KMS-11 (cell line): Measurements from ENCODE around the gene SLC8B1.

Experiments used
- H2AFZ ChIP-seq: fragments of 200-600 bp; sonication (generic); 2 replicates; pipeline ENCODE4 v1.6.1; 2016; ENCODE audit warnings: antibody characterized with exemption, mixed run types, low read depth
- H3K27ac ChIP-seq: fragments of 200-600 bp; sonication (generic); 2 replicates; pipeline ENCODE4 v1.6.1; 2016; ENCODE audit warnings: mild to moderate bottlenecking, mixed run types
- H3K27me3 ChIP-seq: fragments of 200-600 bp; sonication (generic); 2 replicates; pipeline ENCODE4 v1.6.1; 2017; ENCODE audit warnings: mild to moderate bottlenecking, low read depth, mixed run types, moderate library complexity; ENCODE audit not compliant: insufficient read depth
- H3K36me3 ChIP-seq: fragments of 200-600 bp; sonication (generic); 2 replicates; pipeline ENCODE4 v1.6.1; 2017; ENCODE audit warnings: mild to moderate bottlenecking, mixed run types; ENCODE audit not compliant: insufficient read depth
- H3K4me1 ChIP-seq: fragments of 200-600 bp; sonication (generic); 2 replicates; pipeline ENCODE4 v1.6.1; 2016; ENCODE audit warnings: mild to moderate bottlenecking, low read depth, mixed run types; ENCODE audit not compliant: poor library complexity, severe bottlenecking
- H3K4me2 ChIP-seq: fragments of 200-600 bp; sonication (generic); 2 replicates; pipeline ENCODE4 v1.7.0; 2016; ENCODE audit warnings: mild to moderate bottlenecking, mixed run types
- H3K4me3 ChIP-seq: fragments of 200-600 bp; sonication (generic); IDR thresholded peaks from 2 replicates; pipeline ENCODE4 v1.6.1; 2017; ENCODE audit warnings: low read depth, low read length, mixed read lengths; ENCODE audit not compliant: insufficient read depth
- H3K79me2 ChIP-seq: fragments of 200-600 bp; sonication (generic); 2 replicates; pipeline ENCODE4 v1.6.1; 2016; ENCODE audit warnings: low read depth, mixed run types; ENCODE audit not compliant: insufficient read depth
- H3K9ac ChIP-seq: fragments of 200-600 bp; sonication (generic); 2 replicates; pipeline ENCODE4 v1.6.1; 2016; ENCODE audit warnings: mild to moderate bottlenecking, mixed run types
- H4K20me1 ChIP-seq: fragments of 200-600 bp; sonication (generic); 2 replicates; pipeline ENCODE4 v1.6.1; 2016; ENCODE audit warnings: mild to moderate bottlenecking, mixed run types; ENCODE audit not compliant: insufficient read depth
- TF ChIP-seq, protein P1 (sequence below): fragments of 200-600 bp; sonication (generic); conservative IDR thresholded peaks from 2 replicates; pipeline ENCODE4 v1.6.1; 2017; ENCODE audit warnings: low read depth, mild to moderate bottlenecking, antibody characterized with exemption, low read length, moderate library complexity, mixed read lengths

SLC8B1 gene

GRCh38 chr12:113302886-113303640 lies 31.8 kb downstream of the SLC8B1 start:
- no peak overlapping the region for H2AFZ ChIP-seq
- H3K9ac ChIP-seq: no peak overlapping the region
- no peaks in the 10 kb centered on the region for H3K4me1 ChIP-seq
- H3K4me3 ChIP-seq: no peak overlapping the region
- no peaks in the 10 kb centered on the region for H4K20me1 ChIP-seq
- H3K27me3 ChIP-seq: no peaks in the 10 kb centered on the region
- TF ChIP-seq, protein P1, sequence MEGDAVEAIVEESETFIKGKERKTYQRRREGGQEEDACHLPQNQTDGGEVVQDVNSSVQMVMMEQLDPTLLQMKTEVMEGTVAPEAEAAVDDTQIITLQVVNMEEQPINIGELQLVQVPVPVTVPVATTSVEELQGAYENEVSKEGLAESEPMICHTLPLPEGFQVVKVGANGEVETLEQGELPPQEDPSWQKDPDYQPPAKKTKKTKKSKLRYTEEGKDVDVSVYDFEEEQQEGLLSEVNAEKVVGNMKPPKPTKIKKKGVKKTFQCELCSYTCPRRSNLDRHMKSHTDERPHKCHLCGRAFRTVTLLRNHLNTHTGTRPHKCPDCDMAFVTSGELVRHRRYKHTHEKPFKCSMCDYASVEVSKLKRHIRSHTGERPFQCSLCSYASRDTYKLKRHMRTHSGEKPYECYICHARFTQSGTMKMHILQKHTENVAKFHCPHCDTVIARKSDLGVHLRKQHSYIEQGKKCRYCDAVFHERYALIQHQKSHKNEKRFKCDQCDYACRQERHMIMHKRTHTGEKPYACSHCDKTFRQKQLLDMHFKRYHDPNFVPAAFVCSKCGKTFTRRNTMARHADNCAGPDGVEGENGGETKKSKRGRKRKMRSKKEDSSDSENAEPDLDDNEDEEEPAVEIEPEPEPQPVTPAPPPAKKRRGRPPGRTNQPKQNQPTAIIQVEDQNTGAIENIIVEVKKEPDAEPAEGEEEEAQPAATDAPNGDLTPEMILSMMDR: no peak
- no peak overlapping the region for H3K4me2 ChIP-seq
- no peaks in the 10 kb centered on the region for H3K79me2 ChIP-seq
- no peak overlapping the region for H3K27ac ChIP-seq
- no peaks in the 10 kb centered on the region for H3K36me3 ChIP-seq

DNA sequence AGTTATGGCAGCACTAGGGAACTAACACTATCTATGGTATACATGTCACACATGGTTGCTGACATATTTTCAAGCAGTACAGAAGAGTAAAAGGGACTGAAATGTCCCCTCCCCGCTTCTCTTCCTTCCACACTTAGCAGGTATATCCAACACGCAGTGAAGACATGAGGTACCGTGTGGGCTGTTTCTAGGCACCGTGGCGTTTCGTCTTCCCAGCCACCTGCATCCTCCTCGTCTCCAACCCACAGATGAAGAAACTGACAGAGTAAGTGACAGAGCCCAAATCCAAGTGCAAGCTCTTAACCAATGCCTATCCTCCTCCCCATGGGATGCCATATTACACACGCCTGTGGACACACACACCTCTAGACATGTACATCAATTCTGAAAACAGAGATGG lies 32.4 kb downstream of the SLC8B1 start:
- Histone ChIP-seq H3K4me1 (no peaks in the 10 kb centered on the region), H3K36me3 (no peaks in the 10 kb centered on the region), H3K79me2 (no peaks in the 10 kb centered on the region), H3K27ac (no peak overlapping the region), H3K4me3 (no peak overlapping the region), H2AFZ (no peak overlapping the region), H4K20me1 (no peaks in the 10 kb centered on the region), H3K9ac (no peak overlapping the region), H3K27me3 (no peaks in the 10 kb centered on the region), H3K4me2 (no peak overlapping the region)
- TF ChIP-seq, protein P1: no peak

- no peaks in the 10 kb centered on the region for H3K79me2 ChIP-seq
- TF ChIP-seq, protein P1: no peak
- no peak overlapping the region for H2AFZ ChIP-seq
- no peak overlapping the region for H3K4me2 ChIP-seq
- H3K9ac ChIP-seq: no peak overlapping the region
- H3K27ac ChIP-seq: no peak overlapping the region
- no peak overlapping the region for H3K4me3 ChIP-seq
- H4K20me1 ChIP-seq: no peaks in the 10 kb centered on the region
- H3K36me3 ChIP-seq: no peaks in the 10 kb centered on the region
- H3K4me1 ChIP-seq: no peaks in the 10 kb centered on the region
- H3K27me3 ChIP-seq: no peaks in the 10 kb centered on the region
Observed at GRCh38 chr12:113301811-113302210, 33.1 kb downstream of the SLC8B1 start.

DNA sequence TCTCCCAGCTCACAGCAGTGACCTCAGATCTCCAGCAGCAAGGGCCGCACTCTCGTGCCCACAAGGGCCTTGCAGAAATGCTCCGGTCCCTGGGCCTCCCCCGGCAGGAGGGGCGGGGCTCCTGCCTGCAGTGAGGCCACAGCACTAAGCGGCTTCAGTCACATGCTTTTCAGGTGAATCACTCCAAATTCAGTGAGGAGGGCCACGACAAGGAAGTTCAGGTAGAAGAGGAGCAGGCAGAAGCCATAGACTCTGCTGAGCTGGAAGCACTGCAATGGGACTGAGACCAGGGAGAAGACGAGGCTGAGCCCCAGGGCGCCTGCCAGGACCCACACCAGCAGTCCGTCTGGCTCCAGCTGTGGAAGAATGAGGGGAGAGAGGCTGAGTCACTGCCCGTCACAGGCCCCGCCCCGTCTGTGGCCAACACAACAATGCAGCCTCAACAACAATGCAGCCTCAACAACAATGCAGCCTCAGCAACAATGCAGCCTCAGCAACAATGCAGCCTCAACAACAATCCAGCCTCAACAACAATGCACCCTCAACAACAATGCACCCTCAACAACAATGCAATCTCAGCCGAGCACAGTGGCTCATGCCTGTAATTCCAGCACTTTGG lies 35.2 kb downstream of the SLC8B1 start:
- H3K36me3 ChIP-seq: no peaks in the 10 kb centered on the region
- no peaks in the 10 kb centered on the region for H3K79me2 ChIP-seq
- H3K27me3 ChIP-seq: no peaks in the 10 kb centered on the region
- H3K9ac ChIP-seq: no peak overlapping the region
- no peaks in the 10 kb centered on the region for H3K4me1 ChIP-seq
- H4K20me1 ChIP-seq: no peaks in the 10 kb centered on the region
- no peak overlapping the region for H3K27ac ChIP-seq
- H2AFZ ChIP-seq: no peak overlapping the region
- TF ChIP-seq, protein P1: no peak
- H3K4me3 ChIP-seq: no peak overlapping the region
- H3K4me2 ChIP-seq: no peak overlapping the region
